Activated CD8-positive, alpha-beta memory T cell treated with anti-CD3 and anti-CD28 coated beads, Interleukin-2, amount 50 U/mL, for 24 hours (primary cell): Measurements from ENCODE around the gene FAM222A.

ENCODE experiments used
- DNase-seq: peaks from one replicate; pipeline ENCODE4 v3.0.0-alpha.2; 2020; ENCODE audit errors: extremely low read depth

The FAM222A gene

GRCh38 chr12:109710747-109711595 lies 2.7 kb upstream of the FAM222A start:
- DNase-seq = no peak

GRCh38 chr12:109711596-109712461 lies 1.8 kb upstream of the FAM222A start:
- no peak for DNase-seq

- no peak for DNase-seq
These were observed 702 bp downstream of the FAM222A start for GRCh38 chr12:109714141-109714912.

DNA sequence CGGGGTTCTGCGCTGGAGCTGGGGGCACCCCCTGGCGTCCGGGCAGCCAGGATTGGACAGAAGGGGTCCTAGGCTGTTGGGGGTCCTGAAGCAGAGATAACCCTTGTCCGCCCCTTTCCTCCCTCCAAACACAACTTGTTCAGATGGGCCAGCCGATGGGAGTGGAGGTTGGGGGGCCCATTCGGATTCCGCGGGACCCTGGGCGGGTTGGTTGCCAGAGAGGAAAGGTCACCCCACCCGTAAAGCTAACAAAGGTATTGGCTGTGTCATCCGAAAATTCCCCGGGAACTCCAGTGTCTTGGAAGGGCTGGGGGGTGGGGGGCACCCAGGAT lies 1.3 kb downstream of the FAM222A start:
- DNase-seq = no peak

DNA sequence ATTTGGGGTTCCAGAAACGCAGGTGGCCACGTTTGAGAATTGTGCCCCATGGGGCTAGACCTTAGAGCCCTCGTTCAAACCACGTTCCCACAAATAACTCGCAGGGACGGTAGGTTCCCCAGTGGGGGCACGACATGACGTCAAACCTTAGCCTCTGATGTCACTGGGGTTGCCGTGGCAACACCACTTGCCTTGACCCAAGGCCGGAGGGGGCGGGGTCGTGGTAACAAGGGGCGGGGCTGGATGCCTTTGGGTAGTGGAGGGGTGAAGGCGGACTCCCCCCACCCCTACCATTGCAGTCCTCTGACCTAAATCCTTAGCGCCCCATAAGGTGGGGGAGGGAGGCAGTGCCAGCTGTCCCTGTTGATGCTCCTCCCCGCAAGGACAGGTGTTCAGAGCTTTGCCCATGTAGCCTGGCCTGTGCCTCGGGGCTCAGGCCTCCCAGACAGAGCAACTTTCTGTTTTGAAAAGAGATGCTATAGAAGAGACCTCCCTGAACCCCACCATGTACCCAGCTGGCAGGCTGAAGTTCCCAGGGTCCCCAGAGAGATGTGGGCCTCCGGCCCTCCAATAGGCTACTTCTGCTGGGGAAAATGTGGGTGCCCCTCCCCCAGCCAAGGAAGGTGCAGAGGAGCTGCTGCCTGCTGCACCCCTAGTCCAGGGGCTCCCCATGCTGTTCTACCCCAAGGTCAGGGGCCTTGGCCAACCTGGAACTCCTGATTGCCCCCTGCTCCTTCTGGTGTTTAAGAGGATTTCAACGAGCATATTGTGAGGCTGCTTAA lies 1.9 kb downstream of the FAM222A start:
- DNase-seq = no peak

DNA sequence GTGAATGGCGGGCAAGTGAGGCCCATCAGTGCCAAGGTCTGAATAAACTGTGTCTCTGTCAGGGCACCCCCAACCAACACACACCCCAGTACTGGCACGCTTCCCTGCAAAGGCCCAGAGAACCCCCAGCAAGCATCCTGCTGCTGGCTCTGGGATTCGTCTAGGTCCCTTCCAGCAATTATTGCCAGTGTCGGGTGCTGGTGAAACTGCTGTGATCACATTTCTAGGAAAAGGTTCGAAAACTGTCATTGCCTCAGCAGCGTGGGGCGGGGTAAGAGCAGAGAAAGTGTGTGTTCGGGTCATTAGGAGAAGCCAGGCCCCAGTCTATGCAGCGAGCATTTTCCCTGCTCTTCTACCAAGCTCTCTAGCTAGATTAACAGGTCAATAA lies 2.5 kb downstream of the FAM222A start:
- DNase-seq = no peak

- no peak for DNase-seq
These were observed 3.1 kb downstream of the FAM222A start for GRCh38 chr12:109716512-109717389.

GRCh38 chr12:109717390-109718357 lies 4.0 kb downstream of the FAM222A start:
- no peak for DNase-seq

- no peak for DNase-seq
These were observed 4.8 kb downstream of the FAM222A start for GRCh38 chr12:109718390-109718789.

- no peak for DNase-seq
These were observed 5.7 kb downstream of the FAM222A start for GRCh38 chr12:109719123-109720022.

GRCh38 chr12:109720152-109720856 lies 6.7 kb downstream of the FAM222A start:
- DNase-seq = no peak

- DNase-seq = no peak
These were observed 7.2 kb downstream of the FAM222A start for GRCh38 chr12:109720857-109721189.

- DNase-seq = no peak
These were observed 7.7 kb downstream of the FAM222A start for GRCh38 chr12:109721276-109721675.

DNA sequence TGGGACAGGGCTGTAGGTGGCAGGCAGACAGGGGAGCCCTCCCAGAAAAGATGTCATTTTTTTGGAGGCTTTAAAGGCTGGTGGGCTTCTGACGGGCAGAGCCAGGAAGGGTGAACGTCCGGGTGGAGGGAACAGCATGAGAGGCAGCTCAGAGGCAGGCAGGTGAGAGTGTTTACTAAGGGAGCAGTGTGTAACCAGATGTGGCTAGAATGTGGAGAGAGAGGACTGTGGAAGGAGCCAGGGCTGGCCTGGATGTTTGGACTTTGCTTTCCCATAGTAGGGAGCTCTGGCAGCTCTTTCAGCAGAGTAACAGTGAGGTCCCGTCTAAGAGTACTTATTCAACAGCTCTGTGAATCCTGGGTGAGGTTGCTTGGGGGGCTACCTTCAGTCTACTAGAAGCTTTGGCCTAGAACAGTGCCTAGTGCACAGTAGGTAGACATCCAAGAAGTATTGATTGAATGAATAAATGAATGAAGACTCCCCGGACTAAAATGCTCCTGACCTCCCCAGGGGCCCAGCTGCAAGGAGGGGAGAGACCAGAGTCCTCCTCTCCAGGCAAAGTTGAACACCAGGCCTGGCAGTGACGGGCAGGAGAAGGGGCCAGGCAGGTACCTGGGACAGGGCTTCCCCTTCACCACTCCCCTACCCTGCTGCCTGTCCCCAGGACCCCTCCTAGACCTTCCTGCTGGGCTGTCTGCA lies 8.5 kb downstream of the FAM222A start:
- DNase-seq = no peak

DNA sequence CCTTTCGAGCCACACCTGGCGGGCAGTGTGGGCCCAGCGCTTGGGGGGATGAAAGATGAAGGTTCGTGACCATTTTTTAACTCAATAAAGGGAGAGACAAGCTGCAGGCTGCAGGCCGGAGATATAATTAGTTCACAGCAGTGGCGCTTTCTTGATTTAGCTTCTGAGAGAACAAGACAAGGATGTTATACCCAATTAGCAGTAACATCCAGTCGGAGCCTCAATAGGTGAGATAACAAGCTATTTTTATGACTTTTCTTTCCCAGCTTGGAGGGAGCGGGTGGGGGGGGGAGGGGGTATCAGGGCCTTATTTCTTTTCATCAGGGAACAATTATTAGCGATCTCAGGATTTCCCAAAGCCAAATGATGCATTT lies 9.1 kb downstream of the FAM222A start:
- DNase-seq = no peak

GRCh38 chr12:109723311-109723881 lies 9.8 kb downstream of the FAM222A start:
- DNase-seq = no peak
